GM18861 (cell line): ENCODE measurements around the gene TMC5.
"Not testable (repeated sequence)": the region's sequence is repeated elsewhere in the genome, so short reads cannot be mapped to it uniquely, and the experiment has no call there.

ENCODE experiments used
- ATAC-seq: cut with Tn5 transposase; IDR thresholded peaks from one replicate; pipeline ENCODE4 v1.9.1; 2021; ENCODE audit not compliant: unreplicated experiment

The TMC5 gene

GRCh38 chr16:19417640-19418039, at the start of gene TMC5:
TMC5 (plus strand) TSS chr16:19417883; CDS start chr16:19440039, 22,156 bp downstream.
- ATAC-seq = no peak

- ATAC-seq = not testable (repeated sequence)
Observed at GRCh38 chr16:19372541-19372940, 45.1 kb upstream of the TMC5 start.

GRCh38 chr16:19374402-19374801, 43.3 kb upstream of the TMC5 start:
- no peak for ATAC-seq

- ATAC-seq = no peak
Observed at GRCh38 chr16:19375561-19376158, 42.0 kb upstream of the TMC5 start.

- no peak for ATAC-seq
Observed at GRCh38 chr16:19377864-19378263, 39.8 kb upstream of the TMC5 start.

GRCh38 chr16:19378511-19378910, 39.2 kb upstream of the TMC5 start:
- ATAC-seq = no peak

GRCh38 chr16:19379838-19380237, 37.8 kb upstream of the TMC5 start:
- ATAC-seq = no peak

- ATAC-seq = no peak
Observed at GRCh38 chr16:19380328-19380727, 37.4 kb upstream of the TMC5 start.

- ATAC-seq = no peak
Observed at GRCh38 chr16:19382084-19382801, 35.4 kb upstream of the TMC5 start.

GRCh38 chr16:19382887-19383816, 34.5 kb upstream of the TMC5 start:
- no peak for ATAC-seq

- ATAC-seq = no peak
Observed at GRCh38 chr16:19384656-19385055, 33.0 kb upstream of the TMC5 start.

- ATAC-seq = no peak
Observed at GRCh38 chr16:19386525-19386924, 31.2 kb upstream of the TMC5 start.

- no peak for ATAC-seq
Observed at GRCh38 chr16:19389246-19389645, 28.4 kb upstream of the TMC5 start.

GRCh38 chr16:19391185-19391776, 26.4 kb upstream of the TMC5 start:
- ATAC-seq = not testable (repeated sequence)

GRCh38 chr16:19392352-19392751, 25.3 kb upstream of the TMC5 start:
- ATAC-seq = no peak

- ATAC-seq = no peak
Observed at GRCh38 chr16:19393226-19394111, 24.2 kb upstream of the TMC5 start.

GRCh38 chr16:19395646-19396267, 21.9 kb upstream of the TMC5 start:
- not testable (repeated sequence) for ATAC-seq

- no peak for ATAC-seq
Observed at GRCh38 chr16:19396555-19397011, 21.1 kb upstream of the TMC5 start.

- ATAC-seq = not testable (repeated sequence)
Observed at GRCh38 chr16:19397373-19397772, 20.3 kb upstream of the TMC5 start.

- ATAC-seq = no peak
Observed at GRCh38 chr16:19400711-19401110, 17.0 kb upstream of the TMC5 start.
